ENCODE measurements around the gene SLC25A12.

Gene SLC25A12

DNA sequence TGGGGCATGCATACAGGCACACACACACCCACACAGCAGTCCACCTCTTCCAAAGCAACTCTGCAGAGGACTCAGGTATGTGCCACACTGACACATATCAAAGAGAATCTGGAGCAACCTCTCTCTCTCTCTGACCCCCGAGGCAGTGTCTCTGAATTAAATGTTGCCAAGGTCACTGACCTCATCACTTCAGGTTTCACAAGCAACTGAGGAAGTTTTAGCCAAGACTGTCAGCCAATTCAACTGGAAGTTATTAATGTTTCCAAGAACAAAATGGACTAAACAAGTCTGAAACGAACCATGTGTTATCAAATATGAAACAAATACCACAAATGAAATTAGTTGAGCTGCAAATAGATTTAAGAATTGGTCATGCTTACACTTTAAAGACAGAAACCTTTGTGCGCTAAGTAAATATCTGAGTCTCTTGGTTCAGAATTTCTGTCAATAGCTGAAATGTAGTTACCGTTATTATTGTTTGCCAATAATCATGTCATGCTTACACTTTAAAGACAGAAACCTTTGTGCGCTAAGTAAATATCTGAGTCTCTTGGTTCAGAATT lies 86.1 kb downstream of the SLC25A12 start:
- Histone ChIP-seq H4K20me1 (ENCODE audit: insufficient read depth, low read length) (no peaks in the 10 kb centered on the region), H3K27ac (ENCODE audit: low read length) (no peak overlapping the region), H3K4me1 (ENCODE audit: low read length) (no peaks in the 10 kb centered on the region), H3K9me3 (replicated peaks; ENCODE audit: insufficient read depth, low read length) (no peaks in the 10 kb centered on the region), H3K9me2 (replicated peaks; ENCODE audit: insufficient read depth, low read length) (no peaks in the 10 kb centered on the region), H3K4me2 (ENCODE audit: low read depth, low read length) (no peak overlapping the region), H3K27me3 (replicated peaks; ENCODE audit: insufficient read depth, low read length) (no peaks in the 10 kb centered on the region), H2AFZ (ENCODE audit: low read length) (no peak overlapping the region), H3K9ac (ENCODE audit: low read length) (no peak overlapping the region), H3K4me3 (ENCODE audit: low read length) (no peak overlapping the region), H3K36me3 (replicated peaks; ENCODE audit: insufficient read depth, low read length) (no peaks in the 10 kb centered on the region), H3F3A (ENCODE audit: insufficient read depth, low read length) (no peaks in the 10 kb centered on the region), H3K79me2 (ENCODE audit: low read length) (no peaks in the 10 kb centered on the region)
- DNase-seq: no peak
- TF ChIP-seq, protein P1, sequence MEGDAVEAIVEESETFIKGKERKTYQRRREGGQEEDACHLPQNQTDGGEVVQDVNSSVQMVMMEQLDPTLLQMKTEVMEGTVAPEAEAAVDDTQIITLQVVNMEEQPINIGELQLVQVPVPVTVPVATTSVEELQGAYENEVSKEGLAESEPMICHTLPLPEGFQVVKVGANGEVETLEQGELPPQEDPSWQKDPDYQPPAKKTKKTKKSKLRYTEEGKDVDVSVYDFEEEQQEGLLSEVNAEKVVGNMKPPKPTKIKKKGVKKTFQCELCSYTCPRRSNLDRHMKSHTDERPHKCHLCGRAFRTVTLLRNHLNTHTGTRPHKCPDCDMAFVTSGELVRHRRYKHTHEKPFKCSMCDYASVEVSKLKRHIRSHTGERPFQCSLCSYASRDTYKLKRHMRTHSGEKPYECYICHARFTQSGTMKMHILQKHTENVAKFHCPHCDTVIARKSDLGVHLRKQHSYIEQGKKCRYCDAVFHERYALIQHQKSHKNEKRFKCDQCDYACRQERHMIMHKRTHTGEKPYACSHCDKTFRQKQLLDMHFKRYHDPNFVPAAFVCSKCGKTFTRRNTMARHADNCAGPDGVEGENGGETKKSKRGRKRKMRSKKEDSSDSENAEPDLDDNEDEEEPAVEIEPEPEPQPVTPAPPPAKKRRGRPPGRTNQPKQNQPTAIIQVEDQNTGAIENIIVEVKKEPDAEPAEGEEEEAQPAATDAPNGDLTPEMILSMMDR (IDR thresholded peaks at IDR 0.05; ENCODE audit: low read length): no peak
- TF ChIP-seq EZH2phosphoT487 (IDR thresholded peaks at IDR 0.05; ENCODE audit: low read length) (no peak), EZH2 (optimal IDR thresholded peaks at IDR 0.05; ENCODE audit: low read depth, low read length) (no peak)

DNA sequence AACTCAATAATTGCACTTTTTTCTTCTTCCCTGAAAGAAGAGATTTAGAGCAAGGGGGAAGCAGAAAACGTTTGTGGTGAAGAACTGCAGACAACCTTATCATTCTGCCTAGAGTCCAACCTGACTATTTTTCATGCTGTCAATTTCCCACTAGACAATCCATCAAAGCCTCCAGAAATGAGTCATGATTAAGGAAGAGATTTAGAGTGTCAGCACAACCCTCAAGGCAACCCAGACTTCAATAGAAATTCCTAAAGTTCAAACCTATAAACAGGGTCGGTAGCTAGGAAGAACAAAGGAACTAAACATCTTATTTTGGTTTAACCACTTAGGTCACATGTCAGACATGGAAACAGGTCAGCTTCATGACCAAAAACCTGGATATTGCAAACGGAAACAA lies 86.9 kb downstream of the SLC25A12 start:
- Histone ChIP-seq H3K9me3 (replicated peaks; ENCODE audit: insufficient read depth, low read length) (no peaks in the 10 kb centered on the region), H3K4me3 (ENCODE audit: low read length) (no peak overlapping the region), H3K4me2 (ENCODE audit: low read depth, low read length) (no peak overlapping the region), H3K27me3 (replicated peaks; ENCODE audit: insufficient read depth, low read length) (no peaks in the 10 kb centered on the region), H3K36me3 (replicated peaks; ENCODE audit: insufficient read depth, low read length) (no peaks in the 10 kb centered on the region), H2AFZ (ENCODE audit: low read length) (no peak overlapping the region), H3K9me2 (replicated peaks; ENCODE audit: insufficient read depth, low read length) (no peaks in the 10 kb centered on the region), H4K20me1 (ENCODE audit: insufficient read depth, low read length) (no peaks in the 10 kb centered on the region), H3K79me2 (ENCODE audit: low read length) (no peaks in the 10 kb centered on the region), H3K27ac (ENCODE audit: low read length) (no peak overlapping the region), H3K4me1 (ENCODE audit: low read length) (no peaks in the 10 kb centered on the region), H3F3A (ENCODE audit: insufficient read depth, low read length) (no peaks in the 10 kb centered on the region), H3K9ac (ENCODE audit: low read length) (no peak overlapping the region)
- no peak for TF ChIP-seq EZH2phosphoT487 (IDR thresholded peaks at IDR 0.05; ENCODE audit: low read length)
- no peak for TF ChIP-seq EZH2 (optimal IDR thresholded peaks at IDR 0.05; ENCODE audit: low read depth, low read length)
- TF ChIP-seq, protein P1 (IDR thresholded peaks at IDR 0.05; ENCODE audit: low read length): no peak
- no peak for DNase-seq

DNA sequence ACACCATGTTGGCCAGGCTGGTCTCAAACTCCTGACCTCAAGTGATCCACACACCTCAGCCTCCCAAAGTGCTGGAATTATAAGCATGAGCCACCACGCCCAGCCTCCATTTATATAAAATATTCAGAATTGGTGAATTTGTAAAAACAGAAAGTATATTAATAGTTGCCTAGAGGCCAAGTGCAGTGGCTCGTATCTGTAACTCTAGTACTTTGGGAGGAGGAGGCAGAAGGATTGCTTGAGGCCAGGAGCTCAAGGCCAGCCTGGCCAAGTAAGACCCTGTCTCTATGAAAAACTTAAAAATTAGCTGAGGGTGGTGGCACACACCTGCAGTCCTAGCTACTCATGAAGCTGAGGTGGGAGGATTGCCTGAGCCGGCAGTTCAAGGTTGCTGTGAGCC lies 89.6 kb downstream of the SLC25A12 start:
- H4K20me1 ChIP-seq (ENCODE audit: insufficient read depth, low read length): no peaks in the 10 kb centered on the region
- TF ChIP-seq EZH2 (optimal IDR thresholded peaks at IDR 0.05; ENCODE audit: low read depth, low read length) (no peak), EZH2phosphoT487 (IDR thresholded peaks at IDR 0.05; ENCODE audit: low read length) (no peak)
- TF ChIP-seq, protein P1 (IDR thresholded peaks at IDR 0.05; ENCODE audit: low read length): no peak
- H3F3A ChIP-seq (ENCODE audit: insufficient read depth, low read length): no peaks in the 10 kb centered on the region
- no peak overlapping the region for H3K4me3 ChIP-seq (ENCODE audit: low read length)
- H3K9me3 ChIP-seq (replicated peaks; ENCODE audit: insufficient read depth, low read length): no peaks in the 10 kb centered on the region
- no peaks in the 10 kb centered on the region for H3K79me2 ChIP-seq (ENCODE audit: low read length)
- H3K27me3 ChIP-seq (replicated peaks; ENCODE audit: insufficient read depth, low read length): no peaks in the 10 kb centered on the region
- no peaks in the 10 kb centered on the region for H3K9me2 ChIP-seq (replicated peaks; ENCODE audit: insufficient read depth, low read length)
- DNase-seq: no peak
- H3K4me1 ChIP-seq (ENCODE audit: low read length): no peaks in the 10 kb centered on the region
- H3K36me3 ChIP-seq (replicated peaks; ENCODE audit: insufficient read depth, low read length): no peaks in the 10 kb centered on the region
- H3K4me2 ChIP-seq (ENCODE audit: low read depth, low read length): no peak overlapping the region
- no peak overlapping the region for H3K27ac ChIP-seq (ENCODE audit: low read length)
- no peak overlapping the region for H3K9ac ChIP-seq (ENCODE audit: low read length)
- no peak overlapping the region for H2AFZ ChIP-seq (ENCODE audit: low read length)
